Astrocyte of the hippocampus (primary cell): Measurements from ENCODE around the gene PRPF19.

Experiments used
- DNase-seq: peaks from one replicate; pipeline ENCODE4 v3.0.0; 2011; ENCODE audit warnings: low read depth, low spot score

The PRPF19 gene

GRCh38 chr11:60858731-60859464, 47.5 kb downstream of the PRPF19 start:
- no peak for DNase-seq

- DNase-seq: no peak
Measured at GRCh38 chr11:60858236-60858635, 48.1 kb downstream of the PRPF19 start.

GRCh38 chr11:60857378-60858232, 48.8 kb downstream of the PRPF19 start:
- DNase-seq: no peak

GRCh38 chr11:60855726-60856633, 50.4 kb downstream of the PRPF19 start, which contains the start of gene PTGDR2:
Gene PTGDR2, minus strand, starts transcription at chr11:60855950. Its CDS starts 2,228 bp downstream, at chr11:60853722.
- DNase-seq: no peak

GRCh38 chr11:60854847-60855725, 51.3 kb downstream of the PRPF19 start:
- no peak for DNase-seq

GRCh38 chr11:60854140-60854846, 52.1 kb downstream of the PRPF19 start:
- DNase-seq: no peak

- DNase-seq: no peak
Measured at GRCh38 chr11:60852982-60853950, 53.1 kb downstream of the PRPF19 start.

- no peak for DNase-seq
Measured at GRCh38 chr11:60852117-60852981, 54.0 kb downstream of the PRPF19 start.

- DNase-seq: no peak
Measured at GRCh38 chr11:60851327-60852104, 54.9 kb downstream of the PRPF19 start.

- no peak for DNase-seq
Measured at GRCh38 chr11:60849641-60850520, 56.5 kb downstream of the PRPF19 start.

GRCh38 chr11:60848714-60849151, 57.7 kb downstream of the PRPF19 start:
- DNase-seq: no peak

- DNase-seq: no peak
Measured at GRCh38 chr11:60847896-60848295, 58.5 kb downstream of the PRPF19 start.

- peak; percentile 44 for DNase-seq
Measured at GRCh38 chr11:60847281-60847680, 59.1 kb downstream of the PRPF19 start.

GRCh38 chr11:60845338-60845737, 61.0 kb downstream of the PRPF19 start:
- DNase-seq: no peak

GRCh38 chr11:60844870-60845221, 61.5 kb downstream of the PRPF19 start:
- DNase-seq: no peak
